ENCODE results near the gene CADPS2.

Gene CADPS2

GRCh38 chr7:122362473-122362872, 523.8 kb downstream of the CADPS2 start:
- no peak overlapping the region for H2BK120ac ChIP-seq (ENCODE audit: low read depth, low read length)
- no peaks in the 10 kb centered on the region for H3K79me1 ChIP-seq (replicated peaks; ENCODE audit: low read length, poor library complexity, severe bottlenecking)
- H4K8ac ChIP-seq (ENCODE audit: low read length) = no peak overlapping the region
- no peak overlapping the region for H2BK5ac ChIP-seq (ENCODE audit: low read depth, low read length, poor library complexity, severe bottlenecking)
- H3K9me3 ChIP-seq (ENCODE audit: control insufficient read depth, low read length) = no peaks in the 10 kb centered on the region
- no peak overlapping the region for H3K9ac ChIP-seq (ENCODE audit: low read length)
- H4K91ac ChIP-seq (ENCODE audit: low read length) = no peak overlapping the region
- H2BK15ac ChIP-seq (ENCODE audit: low read depth, poor library complexity, severe bottlenecking) = no peak overlapping the region
- H3K23ac ChIP-seq (ENCODE audit: low read length in 2 of 2) = no peak overlapping the region
- H3K4me1 ChIP-seq (ENCODE audit: control insufficient read depth, insufficient read depth, low read depth, low read length) = no peaks in the 10 kb centered on the region
- H2BK12ac ChIP-seq (ENCODE audit: low read length in 2 of 2) = no peak overlapping the region
- WGBS = 82% methylated on average over 1 of the region's 3 CpGs
- no peaks in the 10 kb centered on the region for H3K36me3 ChIP-seq (ENCODE audit: control insufficient read depth in 1 of 2, insufficient read depth in 2 of 2, low read depth in 1 of 2, low read length in 2 of 2)
- H3K4me2 ChIP-seq (ENCODE audit: low read length, poor library complexity, severe bottlenecking) = no peak overlapping the region
- H3K14ac ChIP-seq (ENCODE audit: low read length in 2 of 2) = no peak overlapping the region
- no peak overlapping the region for H3K4ac ChIP-seq (ENCODE audit: low read depth in 1 of 2, low read length in 2 of 2)
- H3K27me3 ChIP-seq (ENCODE audit: control insufficient read depth in 1 of 2, insufficient read depth in 1 of 2, low read length in 2 of 2) = no peaks in the 10 kb centered on the region
- H3K27ac ChIP-seq (ENCODE audit: low read length, poor library complexity, severe bottlenecking) = no peak overlapping the region
- no peak overlapping the region for H2AK5ac ChIP-seq (ENCODE audit: low read length, severe bottlenecking)
- H3K18ac ChIP-seq (ENCODE audit: low read depth in 1 of 2, low read length in 2 of 2) = no peak overlapping the region
- H3K4me3 ChIP-seq (ENCODE audit: insufficient read depth in 1 of 2, low read depth in 1 of 2, low read length in 2 of 2) = no peak overlapping the region
- H2AFZ ChIP-seq (ENCODE audit: low read depth, low read length) = no peak overlapping the region
- no peak for DNase-seq

GRCh38 chr7:122354656-122355055, 531.6 kb downstream of the CADPS2 start:
- Histone ChIP-seq H3K4ac (ENCODE audit: low read depth in 1 of 2, low read length in 2 of 2) (no peak overlapping the region), H3K4me3 (ENCODE audit: insufficient read depth in 1 of 2, low read depth in 1 of 2, low read length in 2 of 2) (no peak overlapping the region), H3K9me3 (ENCODE audit: control insufficient read depth, low read length) (no peaks in the 10 kb centered on the region), H4K91ac (ENCODE audit: low read length) (no peak overlapping the region), H2BK5ac (ENCODE audit: low read depth, low read length, poor library complexity, severe bottlenecking) (no peak overlapping the region), H3K27me3 (ENCODE audit: control insufficient read depth in 1 of 2, insufficient read depth in 1 of 2, low read length in 2 of 2) (no peaks in the 10 kb centered on the region), H2AFZ (ENCODE audit: low read depth, low read length) (no peak overlapping the region), H3K18ac (ENCODE audit: low read depth in 1 of 2, low read length in 2 of 2) (no peak overlapping the region), H3K23ac (ENCODE audit: low read length in 2 of 2) (no peak overlapping the region), H3K27ac (ENCODE audit: low read length, poor library complexity, severe bottlenecking) (no peak overlapping the region), H2BK12ac (ENCODE audit: low read length in 2 of 2) (no peak overlapping the region), H3K4me1 (ENCODE audit: control insufficient read depth, insufficient read depth, low read depth, low read length) (no peaks in the 10 kb centered on the region), H3K4me2 (ENCODE audit: low read length, poor library complexity, severe bottlenecking) (no peak overlapping the region), H2BK15ac (ENCODE audit: low read depth, poor library complexity, severe bottlenecking) (no peak overlapping the region), H4K8ac (ENCODE audit: low read length) (no peak overlapping the region), H2BK120ac (ENCODE audit: low read depth, low read length) (no peak overlapping the region), H3K9ac (ENCODE audit: low read length) (no peak overlapping the region), H3K36me3 (ENCODE audit: control insufficient read depth in 1 of 2, insufficient read depth in 2 of 2, low read depth in 1 of 2, low read length in 2 of 2) (no peaks in the 10 kb centered on the region), H3K79me1 (replicated peaks; ENCODE audit: low read length, poor library complexity, severe bottlenecking) (no peaks in the 10 kb centered on the region), H2AK5ac (ENCODE audit: low read length, severe bottlenecking) (no peak overlapping the region), H3K14ac (ENCODE audit: low read length in 2 of 2) (no peak overlapping the region)
- DNase-seq = no peak
- 69% methylated on average over 1 of the region's 2 CpGs for WGBS

- H3K23ac ChIP-seq (ENCODE audit: low read length in 2 of 2) = no peak overlapping the region
- DNase-seq = no peak
- H2BK15ac ChIP-seq (ENCODE audit: low read depth, poor library complexity, severe bottlenecking) = no peak overlapping the region
- H3K9ac ChIP-seq (ENCODE audit: low read length) = no peak overlapping the region
- no peak overlapping the region for H3K4ac ChIP-seq (ENCODE audit: low read depth in 1 of 2, low read length in 2 of 2)
- no peak overlapping the region for H2BK5ac ChIP-seq (ENCODE audit: low read depth, low read length, poor library complexity, severe bottlenecking)
- no peaks in the 10 kb centered on the region for H3K27me3 ChIP-seq (ENCODE audit: control insufficient read depth in 1 of 2, insufficient read depth in 1 of 2, low read length in 2 of 2)
- 62% methylated on average over 3 of the region's 3 CpGs for WGBS
- no peak overlapping the region for H4K91ac ChIP-seq (ENCODE audit: low read length)
- H3K9me3 ChIP-seq (ENCODE audit: control insufficient read depth, low read length) = no peaks in the 10 kb centered on the region
- no peak overlapping the region for H3K4me2 ChIP-seq (ENCODE audit: low read length, poor library complexity, severe bottlenecking)
- H2AFZ ChIP-seq (ENCODE audit: low read depth, low read length) = no peak overlapping the region
- no peak overlapping the region for H3K27ac ChIP-seq (ENCODE audit: low read length, poor library complexity, severe bottlenecking)
- H4K8ac ChIP-seq (ENCODE audit: low read length) = no peak overlapping the region
- H3K4me1 ChIP-seq (ENCODE audit: control insufficient read depth, insufficient read depth, low read depth, low read length) = no peaks in the 10 kb centered on the region
- no peak overlapping the region for H2BK120ac ChIP-seq (ENCODE audit: low read depth, low read length)
- no peak overlapping the region for H3K18ac ChIP-seq (ENCODE audit: low read depth in 1 of 2, low read length in 2 of 2)
- H2BK12ac ChIP-seq (ENCODE audit: low read length in 2 of 2) = no peak overlapping the region
- no peak overlapping the region for H3K4me3 ChIP-seq (ENCODE audit: insufficient read depth in 1 of 2, low read depth in 1 of 2, low read length in 2 of 2)
- H3K36me3 ChIP-seq (ENCODE audit: control insufficient read depth in 1 of 2, insufficient read depth in 2 of 2, low read depth in 1 of 2, low read length in 2 of 2) = no peaks in the 10 kb centered on the region
- H3K14ac ChIP-seq (ENCODE audit: low read length in 2 of 2) = no peak overlapping the region
- no peak overlapping the region for H2AK5ac ChIP-seq (ENCODE audit: low read length, severe bottlenecking)
- H3K79me1 ChIP-seq (replicated peaks; ENCODE audit: low read length, poor library complexity, severe bottlenecking) = no peaks in the 10 kb centered on the region
These were observed 533.8 kb downstream of the CADPS2 start for GRCh38 chr7:122352454-122352853.

- no peak overlapping the region for H3K4me2 ChIP-seq (ENCODE audit: low read length, poor library complexity, severe bottlenecking)
- H4K91ac ChIP-seq (ENCODE audit: low read length) = no peak overlapping the region
- no peak overlapping the region for H3K27ac ChIP-seq (ENCODE audit: low read length, poor library complexity, severe bottlenecking)
- no peak overlapping the region for H3K23ac ChIP-seq (ENCODE audit: low read length in 2 of 2)
- no peak overlapping the region for H4K8ac ChIP-seq (ENCODE audit: low read length)
- no peak overlapping the region for H3K9ac ChIP-seq (ENCODE audit: low read length)
- H2AFZ ChIP-seq (ENCODE audit: low read depth, low read length) = no peak overlapping the region
- no peak overlapping the region for H3K4ac ChIP-seq (ENCODE audit: low read depth in 1 of 2, low read length in 2 of 2)
- H2AK5ac ChIP-seq (ENCODE audit: low read length, severe bottlenecking) = no peak overlapping the region
- no peak overlapping the region for H2BK15ac ChIP-seq (ENCODE audit: low read depth, poor library complexity, severe bottlenecking)
- H2BK12ac ChIP-seq (ENCODE audit: low read length in 2 of 2) = no peak overlapping the region
- WGBS = 97% methylated on average over 2 of the region's 3 CpGs
- no peak overlapping the region for H2BK120ac ChIP-seq (ENCODE audit: low read depth, low read length)
- no peaks in the 10 kb centered on the region for H3K36me3 ChIP-seq (ENCODE audit: control insufficient read depth in 1 of 2, insufficient read depth in 2 of 2, low read depth in 1 of 2, low read length in 2 of 2)
- H3K4me3 ChIP-seq (ENCODE audit: insufficient read depth in 1 of 2, low read depth in 1 of 2, low read length in 2 of 2) = no peak overlapping the region
- H3K79me1 ChIP-seq (replicated peaks; ENCODE audit: low read length, poor library complexity, severe bottlenecking) = no peaks in the 10 kb centered on the region
- no peak overlapping the region for H3K14ac ChIP-seq (ENCODE audit: low read length in 2 of 2)
- H3K9me3 ChIP-seq (ENCODE audit: control insufficient read depth, low read length) = no peaks in the 10 kb centered on the region
- H3K27me3 ChIP-seq (ENCODE audit: control insufficient read depth in 1 of 2, insufficient read depth in 1 of 2, low read length in 2 of 2) = no peaks in the 10 kb centered on the region
- H3K4me1 ChIP-seq (ENCODE audit: control insufficient read depth, insufficient read depth, low read depth, low read length) = no peaks in the 10 kb centered on the region
- H3K18ac ChIP-seq (ENCODE audit: low read depth in 1 of 2, low read length in 2 of 2) = no peak overlapping the region
- no peak for DNase-seq
- H2BK5ac ChIP-seq (ENCODE audit: low read depth, low read length, poor library complexity, severe bottlenecking) = no peak overlapping the region
These were observed 535.6 kb downstream of the CADPS2 start for GRCh38 chr7:122350701-122351100.

Measured in mesenchymal stem cell (in vitro differentiated cells and primary cell).